ENCODE results near the gene MTHFD2L.

MTHFD2L gene

GRCh38 chr4:74168841-74169240, 10.9 kb downstream of the MTHFD2L start:
- DNase-seq (ENCODE audit: low read depth), result no peak
- no peak overlapping the region for H3K4me3 ChIP-seq (ENCODE audit: low read depth, low read length)
- TF ChIP-seq, protein P1, sequence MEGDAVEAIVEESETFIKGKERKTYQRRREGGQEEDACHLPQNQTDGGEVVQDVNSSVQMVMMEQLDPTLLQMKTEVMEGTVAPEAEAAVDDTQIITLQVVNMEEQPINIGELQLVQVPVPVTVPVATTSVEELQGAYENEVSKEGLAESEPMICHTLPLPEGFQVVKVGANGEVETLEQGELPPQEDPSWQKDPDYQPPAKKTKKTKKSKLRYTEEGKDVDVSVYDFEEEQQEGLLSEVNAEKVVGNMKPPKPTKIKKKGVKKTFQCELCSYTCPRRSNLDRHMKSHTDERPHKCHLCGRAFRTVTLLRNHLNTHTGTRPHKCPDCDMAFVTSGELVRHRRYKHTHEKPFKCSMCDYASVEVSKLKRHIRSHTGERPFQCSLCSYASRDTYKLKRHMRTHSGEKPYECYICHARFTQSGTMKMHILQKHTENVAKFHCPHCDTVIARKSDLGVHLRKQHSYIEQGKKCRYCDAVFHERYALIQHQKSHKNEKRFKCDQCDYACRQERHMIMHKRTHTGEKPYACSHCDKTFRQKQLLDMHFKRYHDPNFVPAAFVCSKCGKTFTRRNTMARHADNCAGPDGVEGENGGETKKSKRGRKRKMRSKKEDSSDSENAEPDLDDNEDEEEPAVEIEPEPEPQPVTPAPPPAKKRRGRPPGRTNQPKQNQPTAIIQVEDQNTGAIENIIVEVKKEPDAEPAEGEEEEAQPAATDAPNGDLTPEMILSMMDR (IDR thresholded peaks at IDR 0.05; ENCODE audit: control insufficient read depth, extremely low read depth, insufficient read depth), result no peak

DNA sequence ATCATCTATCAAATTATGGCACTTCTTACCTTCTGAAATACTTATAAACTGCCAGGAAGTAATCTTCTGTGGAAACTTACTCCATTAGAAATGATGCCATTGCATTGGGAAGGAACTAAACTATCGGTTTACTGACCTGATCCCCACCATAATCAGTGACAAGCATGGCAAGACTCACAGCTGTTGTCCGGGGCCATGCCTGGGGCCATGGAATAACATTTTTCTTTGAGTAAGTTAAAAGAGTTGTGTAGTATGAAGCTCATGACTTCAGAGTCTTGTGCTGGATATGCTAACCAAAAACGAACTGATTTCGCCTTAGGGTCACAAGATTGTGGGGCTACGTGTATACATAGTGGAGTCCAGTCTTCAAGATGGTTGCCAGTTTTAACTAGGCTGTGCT, 15.4 kb downstream of the MTHFD2L start:
- H3K4me3 ChIP-seq (ENCODE audit: low read depth, low read length), result no peak overlapping the region
- TF ChIP-seq, protein P1 (IDR thresholded peaks at IDR 0.05; ENCODE audit: control insufficient read depth, extremely low read depth, insufficient read depth), result no peak
- DNase-seq (ENCODE audit: low read depth), result no peak

DNA sequence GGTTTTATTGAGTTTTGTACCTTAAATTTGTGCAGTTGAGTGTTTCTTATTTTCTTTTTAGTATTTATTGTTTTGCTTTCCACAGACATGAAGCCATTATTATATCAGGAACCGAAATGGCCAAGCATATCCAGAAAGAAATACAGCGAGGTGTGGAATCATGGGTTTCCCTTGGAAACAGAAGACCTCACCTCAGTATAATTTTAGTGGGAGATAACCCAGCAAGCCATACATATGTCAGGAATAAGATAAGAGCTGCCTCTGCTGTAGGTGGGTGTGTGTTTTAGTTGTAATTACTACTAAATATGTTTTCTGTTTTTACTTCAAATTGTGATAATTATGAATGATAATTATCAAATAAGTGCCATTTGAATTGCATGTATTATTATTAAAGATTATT, 16.5 kb downstream of the MTHFD2L start:
- DNase-seq (ENCODE audit: low read depth), result no peak
- H3K4me3 ChIP-seq (ENCODE audit: low read depth, low read length), result no peak overlapping the region
- TF ChIP-seq, protein P1 (IDR thresholded peaks at IDR 0.05; ENCODE audit: control insufficient read depth, extremely low read depth, insufficient read depth), result no peak

DNA sequence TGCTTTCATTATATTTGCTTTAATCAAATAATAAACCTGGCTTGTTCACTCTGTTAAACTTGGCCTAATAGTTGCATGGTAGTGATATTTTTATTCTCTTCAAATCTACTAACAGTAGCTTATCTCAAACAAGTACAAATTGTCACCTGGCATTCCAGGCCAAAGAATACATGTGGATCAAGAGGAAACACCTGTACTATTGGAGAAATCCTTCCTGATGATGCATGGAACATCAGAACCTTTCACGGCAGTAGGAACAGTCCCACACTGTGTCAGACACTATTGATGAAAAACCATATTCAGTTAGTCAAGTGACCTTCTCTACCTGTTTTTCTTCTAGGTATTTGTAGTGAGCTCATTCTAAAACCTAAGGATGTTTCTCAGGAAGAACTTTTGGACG, 17.0 kb downstream of the MTHFD2L start:
- DNase-seq (ENCODE audit: low read depth), result no peak
- TF ChIP-seq, protein P1 (IDR thresholded peaks at IDR 0.05; ENCODE audit: control insufficient read depth, extremely low read depth, insufficient read depth), result no peak

GRCh38 chr4:74175379-74175778, 17.5 kb downstream of the MTHFD2L start:
- no peak overlapping the region for H3K4me3 ChIP-seq (ENCODE audit: low read depth, low read length)
- DNase-seq (ENCODE audit: low read depth), result no peak
- TF ChIP-seq, protein P1 (IDR thresholded peaks at IDR 0.05; ENCODE audit: control insufficient read depth, extremely low read depth, insufficient read depth), result no peak

More for the DNA sequence above, 17.0 kb downstream of the MTHFD2L start:
- H3K4me3 ChIP-seq (ENCODE audit: low read depth, low read length), result no peak overlapping the region

- no peak for DNase-seq (ENCODE audit: low read depth)
- TF ChIP-seq, protein P1 (IDR thresholded peaks at IDR 0.05; ENCODE audit: control insufficient read depth, extremely low read depth, insufficient read depth), result no peak
- no peak overlapping the region for H3K4me3 ChIP-seq (ENCODE audit: low read depth, low read length)
Observed at GRCh38 chr4:74178798-74179197, 20.9 kb downstream of the MTHFD2L start.

DNA sequence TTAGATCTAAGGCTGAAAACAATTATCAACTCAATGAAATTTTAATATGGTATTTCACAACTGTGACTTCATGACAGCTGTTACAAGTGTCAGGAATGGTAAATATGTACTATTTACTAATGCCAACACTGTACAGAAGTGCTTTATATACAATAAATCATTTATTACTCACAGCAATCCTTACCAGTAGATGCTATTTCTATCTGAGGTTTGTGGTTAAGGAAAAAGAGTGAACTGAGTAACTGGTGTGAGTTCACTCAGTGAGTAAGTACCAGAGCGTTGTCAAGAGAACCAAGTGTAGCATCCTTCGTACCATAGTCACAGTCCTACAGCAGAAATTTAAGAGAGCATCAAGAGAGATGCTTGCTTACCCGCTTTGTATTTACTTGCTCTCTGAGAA, 23.3 kb downstream of the MTHFD2L start:
- TF ChIP-seq, protein P1 (IDR thresholded peaks at IDR 0.05; ENCODE audit: control insufficient read depth, extremely low read depth, insufficient read depth), result no peak
- DNase-seq (ENCODE audit: low read depth), result no peak
- no peak overlapping the region for H3K4me3 ChIP-seq (ENCODE audit: low read depth, low read length)

Data from LNCaP clone FGC (cell line).